ENCODE data around the gene XXYLT1.

DNA sequence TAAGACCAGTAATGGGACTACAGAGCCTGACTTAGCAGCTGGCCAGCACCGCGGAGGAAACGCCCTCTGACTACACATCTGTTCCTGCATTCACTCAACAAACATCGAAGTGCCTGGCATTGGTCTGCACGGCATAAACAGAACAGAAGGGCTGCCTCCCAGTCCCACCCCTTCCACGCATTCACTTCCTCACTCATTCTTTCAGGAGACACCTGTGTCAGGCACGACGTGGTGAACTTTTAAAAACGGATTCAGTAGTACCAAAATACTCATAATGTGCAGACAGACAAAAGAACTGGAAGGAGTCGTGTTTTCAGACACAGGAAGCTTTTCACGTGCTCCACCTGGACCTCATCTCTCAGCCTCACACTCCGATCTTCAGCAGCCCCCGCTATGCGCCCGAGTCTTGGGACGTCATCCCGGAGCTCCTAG is 123.3 kb downstream of the XXYLT1 start:
- TF ChIP-seq CTCF (IDR thresholded peaks at IDR 0.05; ENCODE audit: insufficient read depth, low read length, poor library complexity, severe bottlenecking) (no peak), EZH2phosphoT487 (conservative IDR thresholded peaks at IDR 0.05; ENCODE audit: low read length) (no peak)

Data from SU-DHL-6 (cell line).